ENCODE results near the gene RNF126.

The RNF126 gene

GRCh38 chr19:610071-610800 lies 52.8 kb downstream of the RNF126 start:
- Histone ChIP-seq H3K27me3 (ENCODE audit: insufficient read depth, low read depth) (no peaks in the 10 kb centered on the region), H3K4me2 (no peak overlapping the region), H3K4me3 (IDR thresholded peaks at IDR 0.05; ENCODE audit: insufficient read depth, low read depth, low read length) (no peak overlapping the region), H3K36me3 (ENCODE audit: insufficient read depth) (no peaks in the 10 kb centered on the region), H4K20me1 (ENCODE audit: insufficient read depth) (no peaks in the 10 kb centered on the region), H3K79me2 (ENCODE audit: insufficient read depth, low read depth) (no peaks in the 10 kb centered on the region), H3K27ac (no peak overlapping the region), H3K9ac (no peak overlapping the region), H2AFZ (ENCODE audit: low read depth) (no peak overlapping the region), H3K4me1 (ENCODE audit: low read depth, poor library complexity, severe bottlenecking) (no peaks in the 10 kb centered on the region)
- TF ChIP-seq CTCF (conservative IDR thresholded peaks at IDR 0.05; ENCODE audit: low read depth, low read length): no peak

- Histone ChIP-seq H3K79me2 (ENCODE audit: insufficient read depth, low read depth) (no peaks in the 10 kb centered on the region), H3K9ac (no peak overlapping the region), H4K20me1 (ENCODE audit: insufficient read depth) (no peaks in the 10 kb centered on the region), H3K4me2 (no peak overlapping the region), H3K27me3 (ENCODE audit: insufficient read depth, low read depth) (no peaks in the 10 kb centered on the region), H3K36me3 (ENCODE audit: insufficient read depth) (no peaks in the 10 kb centered on the region), H3K4me3 (IDR thresholded peaks at IDR 0.05; ENCODE audit: insufficient read depth, low read depth, low read length) (no peak overlapping the region), H3K4me1 (ENCODE audit: low read depth, poor library complexity, severe bottlenecking) (no peaks in the 10 kb centered on the region), H2AFZ (ENCODE audit: low read depth) (no peak overlapping the region), H3K27ac (no peak overlapping the region)
- no peak for TF ChIP-seq CTCF (conservative IDR thresholded peaks at IDR 0.05; ENCODE audit: low read depth, low read length)
These were observed 54.0 kb downstream of the RNF126 start for GRCh38 chr19:609004-609346.

GRCh38 chr19:608155-609003 lies 54.6 kb downstream of the RNF126 start:
- Histone ChIP-seq H3K36me3 (ENCODE audit: insufficient read depth) (no peaks in the 10 kb centered on the region), H2AFZ (ENCODE audit: low read depth) (no peak overlapping the region), H3K4me2 (no peak overlapping the region), H3K27ac (no peak overlapping the region), H3K4me1 (ENCODE audit: low read depth, poor library complexity, severe bottlenecking) (no peaks in the 10 kb centered on the region), H3K79me2 (ENCODE audit: insufficient read depth, low read depth) (no peaks in the 10 kb centered on the region), H3K27me3 (ENCODE audit: insufficient read depth, low read depth) (no peaks in the 10 kb centered on the region), H4K20me1 (ENCODE audit: insufficient read depth) (no peaks in the 10 kb centered on the region), H3K9ac (no peak overlapping the region), H3K4me3 (IDR thresholded peaks at IDR 0.05; ENCODE audit: insufficient read depth, low read depth, low read length) (no peak overlapping the region)
- TF ChIP-seq CTCF (conservative IDR thresholded peaks at IDR 0.05; ENCODE audit: low read depth, low read length): no peak

- no peak overlapping the region for H2AFZ ChIP-seq (ENCODE audit: low read depth)
- no peak overlapping the region for H3K4me2 ChIP-seq
- H4K20me1 ChIP-seq (ENCODE audit: insufficient read depth): no peaks in the 10 kb centered on the region
- H3K27ac ChIP-seq: no peak overlapping the region
- TF ChIP-seq CTCF (conservative IDR thresholded peaks at IDR 0.05; ENCODE audit: low read depth, low read length): no peak
- H3K27me3 ChIP-seq (ENCODE audit: insufficient read depth, low read depth): no peaks in the 10 kb centered on the region
- no peaks in the 10 kb centered on the region for H3K4me1 ChIP-seq (ENCODE audit: low read depth, poor library complexity, severe bottlenecking)
- H3K4me3 ChIP-seq (IDR thresholded peaks at IDR 0.05; ENCODE audit: insufficient read depth, low read depth, low read length): no peak overlapping the region
- no peaks in the 10 kb centered on the region for H3K79me2 ChIP-seq (ENCODE audit: insufficient read depth, low read depth)
- H3K36me3 ChIP-seq (ENCODE audit: insufficient read depth): no peaks in the 10 kb centered on the region
- H3K9ac ChIP-seq: no peak overlapping the region
These were observed 55.5 kb downstream of the RNF126 start for GRCh38 chr19:607301-608154.

All from KMS-11 (cell line).